Neural progenitor cell (in vitro differentiated cells): ENCODE results near the gene RRP7A. TPM values are rescaled to one million over a fixed set of nuclear protein-coding genes. Genes with fewer than 3 reads are reported as not detected.
"Not testable (repeated sequence)": the region's sequence is repeated elsewhere in the genome, so short reads cannot be mapped to it uniquely, and the experiment has no call there.

Experiments
- DNase-seq: peaks from one replicate; pipeline ENCODE4 v3.0.0-alpha.2; 2016; ENCODE audit warnings: low spot score
- H2AFZ ChIP-seq: fragments of 200-600 bp; sonication (generic); replicated peaks from 2 replicates; pipeline ENCODE4 v1.6.1; 2016; ENCODE audit warnings: antibody characterized with exemption
- H3F3A ChIP-seq: fragments of 200-600 bp; sonication (generic); 2 replicates; pipeline ENCODE4 v1.6.1; 2016; ENCODE audit warnings: antibody characterized with exemption, low read depth
- H3K27ac ChIP-seq: fragments of 200-600 bp; sonication (generic); 2 replicates; pipeline ENCODE4 v1.5.1; 2016; ENCODE audit warnings: mild to moderate bottlenecking
- H3K27me3 ChIP-seq: fragments of 200-600 bp; sonication (generic); 2 replicates; pipeline ENCODE4 v1.6.1; 2016; ENCODE audit warnings: mild to moderate bottlenecking, moderate library complexity
- H3K36me3 ChIP-seq: fragments of 200-600 bp; sonication (generic); 2 replicates; pipeline ENCODE4 v1.5.1; 2016
- H3K4me1 ChIP-seq: fragments of 200-600 bp; sonication (generic); 2 replicates; pipeline ENCODE4 v1.6.1; 2016; ENCODE audit warnings: mixed run types
- H3K4me2 ChIP-seq: fragments of 200-600 bp; sonication (generic); 2 replicates; pipeline ENCODE4 v1.6.1; 2016
- H3K4me3 ChIP-seq: fragments of 200-600 bp; sonication (generic); 2 replicates; pipeline ENCODE4 v1.5.1; 2016
- H3K79me2 ChIP-seq: fragments of 200-600 bp; sonication (generic); 2 replicates; pipeline ENCODE4 v1.6.1; 2016; ENCODE audit warnings: low read depth
- H3K9ac ChIP-seq: fragments of 200-600 bp; sonication (generic); 2 replicates; pipeline ENCODE4 v1.6.1; 2016
- H3K9me3 ChIP-seq: fragments of 200-600 bp; sonication (generic); 2 replicates; pipeline ENCODE4 v1.5.1; 2016; ENCODE audit warnings: low read depth
- H4K20me1 ChIP-seq: fragments of 200-600 bp; sonication (generic); 2 replicates; pipeline ENCODE4 v1.6.1; 2016; ENCODE audit warnings: low read depth
- H3K27ac Mint-ChIP-seq: 3 replicates; pipeline ENCODE4 v1.8.0; 2021; ENCODE audit warnings: mixed read lengths
- H3K27me3 Mint-ChIP-seq: 2 replicates; pipeline ENCODE4 v1.8.0; 2022; ENCODE audit warnings: low read depth, mild to moderate bottlenecking, inconsistent platforms, moderate library complexity, mixed read lengths; ENCODE audit not compliant: insufficient read depth
- H3K36me3 Mint-ChIP-seq: 3 replicates; pipeline ENCODE4 v1.8.0; 2021; ENCODE audit warnings: mixed read lengths
- H3K4me1 Mint-ChIP-seq: 3 replicates; pipeline ENCODE4 v1.8.0; 2021; ENCODE audit warnings: mixed read lengths
- H3K4me3 Mint-ChIP-seq: 3 replicates; pipeline ENCODE4 v1.8.0; 2021; ENCODE audit warnings: mild to moderate bottlenecking, moderate library complexity, mixed read lengths
- H3K9me3 Mint-ChIP-seq: 3 replicates; pipeline ENCODE4 v1.8.0; 2020; ENCODE audit warnings: mixed read lengths
- CTCF ChIP-seq: fragments of 200-600 bp; sonication (generic); IDR thresholded peaks from 2 replicates; pipeline ENCODE4 v1.5.1; 2017; ENCODE audit warnings: antibody characterized with exemption, mild to moderate bottlenecking
- EZH2 ChIP-seq: fragments of 200-600 bp; sonication (generic); IDR thresholded peaks from 2 replicates; pipeline ENCODE4 v1.6.1; 2017; ENCODE audit warnings: antibody characterized with exemption, mild to moderate bottlenecking, moderate library complexity
- EZH2phosphoT487 ChIP-seq: fragments of 200-600 bp; sonication (generic); IDR thresholded peaks from 2 replicates; pipeline ENCODE4 v1.6.1; 2017; ENCODE audit warnings: antibody characterized with exemption
- total RNA-seq: library from RNA; depleted of rRNA; stranded (reverse); fragments of >200 nt; gene quantifications from 2 replicates; pipeline ENCODE4 v1.2.3, GENCODE V29; 2015; ENCODE audit warnings: low replicate concordance

The RRP7A gene
- total RNA-seq, 1 donor from 2014 or later: 15.2 TPM

GRCh38 chr22:42544686-42545085 lies 25.1 kb upstream of the RRP7A start:
- peaks cover 2% of the 10 kb centered on the region for H3K9me3 Mint-ChIP-seq
- Histone ChIP-seq H3K4me3 (no peak overlapping the region), H3K27ac (no peak overlapping the region), H3K4me2 (no peak overlapping the region), H3K9ac (no peak overlapping the region), H3K79me2 (no peaks in the 10 kb centered on the region), H3F3A (no peaks in the 10 kb centered on the region), H3K4me1 (no peaks in the 10 kb centered on the region), H2AFZ (no peak overlapping the region), H3K9me3 (no peaks in the 10 kb centered on the region), H4K20me1 (no peaks in the 10 kb centered on the region), H3K36me3 (no peaks in the 10 kb centered on the region), H3K27me3 (peaks cover 6% of the 10 kb centered on the region)
- H3K27ac Mint-ChIP-seq: no peak overlapping the region
- DNase-seq: no peak
- peaks cover 5% of the 10 kb centered on the region for H3K4me1 Mint-ChIP-seq
- TF ChIP-seq EZH2phosphoT487: no peak
- no peak for TF ChIP-seq CTCF
- TF ChIP-seq EZH2: no peak
- peaks cover 11% of the 10 kb centered on the region for H3K27me3 Mint-ChIP-seq
- H3K4me3 Mint-ChIP-seq: no peak overlapping the region
- no peaks in the 10 kb centered on the region for H3K36me3 Mint-ChIP-seq

DNA sequence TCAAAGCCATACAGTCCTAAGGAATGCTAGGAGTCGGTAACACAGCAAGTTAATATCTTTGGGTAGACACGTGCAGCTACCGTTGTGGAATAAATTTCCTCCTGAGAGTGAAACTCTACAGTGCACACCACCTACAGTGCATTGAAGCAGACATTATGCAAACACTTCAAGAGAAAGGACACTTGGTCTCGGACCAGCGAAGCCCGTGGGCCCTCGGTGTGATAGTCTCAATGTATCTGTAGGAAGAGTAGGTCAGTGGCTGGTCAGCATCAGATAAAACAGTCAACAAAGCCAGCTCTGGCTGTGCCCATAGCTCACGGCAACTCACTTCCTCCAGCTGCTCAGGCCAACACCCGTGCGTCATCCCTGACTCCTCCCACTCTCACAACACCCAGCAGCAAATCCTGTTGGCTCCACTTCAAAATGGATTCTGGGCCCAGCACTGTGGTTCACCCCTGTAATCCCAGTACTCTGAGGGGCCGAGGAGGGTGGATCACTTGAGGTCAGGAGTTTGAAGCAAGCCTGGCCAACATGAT lies 19.7 kb upstream of the RRP7A start:
- not testable (repeated sequence) for H3K4me2 ChIP-seq, H3K4me3 Mint-ChIP-seq, H3K9me3 Mint-ChIP-seq, H3K9me3 ChIP-seq, H3K27me3 Mint-ChIP-seq, H3F3A ChIP-seq, DNase-seq, H2AFZ ChIP-seq, H3K27me3 ChIP-seq, H3K79me2 ChIP-seq, H3K4me3 ChIP-seq, H3K4me1 ChIP-seq, H3K36me3 Mint-ChIP-seq, H3K27ac Mint-ChIP-seq, H3K36me3 ChIP-seq, H3K9ac ChIP-seq, H4K20me1 ChIP-seq, H3K27ac ChIP-seq
- peaks cover 18% of the 10 kb centered on the region for H3K4me1 Mint-ChIP-seq

DNA sequence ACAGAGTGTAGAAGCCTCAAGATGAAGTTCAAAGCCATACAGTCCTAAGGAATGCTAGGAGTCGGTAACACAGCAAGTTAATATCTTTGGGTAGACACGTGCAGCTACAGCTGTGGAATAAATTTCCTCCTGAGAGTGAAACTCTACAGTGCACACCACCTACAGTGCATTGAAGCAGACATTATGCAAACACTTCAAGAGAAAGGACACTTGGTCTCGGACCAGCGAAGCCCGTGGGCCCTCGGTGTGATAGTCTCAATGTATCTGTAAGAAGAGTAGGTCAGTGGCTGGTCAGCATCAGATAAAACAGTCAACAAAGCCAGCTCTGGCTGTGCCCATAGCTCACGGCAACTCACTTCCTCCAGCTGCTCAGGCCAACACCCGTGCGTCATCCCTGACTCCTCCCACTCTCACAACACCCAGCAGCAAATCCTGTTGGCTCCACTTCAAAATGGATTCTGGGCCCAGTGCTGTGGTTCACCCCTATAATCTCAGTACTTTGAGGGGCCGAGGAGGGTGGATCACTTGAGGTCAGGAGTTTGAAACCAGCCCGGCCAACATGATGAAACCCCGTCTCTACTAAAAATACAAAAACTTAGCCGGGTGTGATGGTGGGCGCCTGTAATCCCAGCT lies 17.7 kb upstream of the RRP7A start:
- peaks cover 11% of the 10 kb centered on the region for H3K27me3 ChIP-seq
- not testable (repeated sequence) for H3K4me3 Mint-ChIP-seq, H3K27me3 Mint-ChIP-seq, H3K27ac Mint-ChIP-seq, H3K27ac ChIP-seq, H3K4me2 ChIP-seq, H3K36me3 Mint-ChIP-seq, H3F3A ChIP-seq, H3K79me2 ChIP-seq, H3K9ac ChIP-seq, DNase-seq, H3K36me3 ChIP-seq, H3K9me3 ChIP-seq, H3K9me3 Mint-ChIP-seq, H3K4me1 ChIP-seq, H3K4me3 ChIP-seq, H4K20me1 ChIP-seq, H2AFZ ChIP-seq
- peaks cover 29% of the 10 kb centered on the region for H3K4me1 Mint-ChIP-seq

- not testable (repeated sequence) for H3K36me3 Mint-ChIP-seq, H3K9me3 ChIP-seq, H3K36me3 ChIP-seq, H3K27ac ChIP-seq, H3K4me2 ChIP-seq, H3K27ac Mint-ChIP-seq, H3F3A ChIP-seq, H3K79me2 ChIP-seq, H3K4me1 ChIP-seq, H3K9ac ChIP-seq, H4K20me1 ChIP-seq, DNase-seq, H3K9me3 Mint-ChIP-seq, H3K4me3 ChIP-seq, H3K4me3 Mint-ChIP-seq, H2AFZ ChIP-seq
- peaks cover 16% of the 10 kb centered on the region for H3K27me3 ChIP-seq
- peaks cover 10% of the 10 kb centered on the region for H3K27me3 Mint-ChIP-seq
- H3K4me1 Mint-ChIP-seq: peaks cover 30% of the 10 kb centered on the region
Observed at GRCh38 chr22:42536634-42537033, 17.0 kb upstream of the RRP7A start.

DNA sequence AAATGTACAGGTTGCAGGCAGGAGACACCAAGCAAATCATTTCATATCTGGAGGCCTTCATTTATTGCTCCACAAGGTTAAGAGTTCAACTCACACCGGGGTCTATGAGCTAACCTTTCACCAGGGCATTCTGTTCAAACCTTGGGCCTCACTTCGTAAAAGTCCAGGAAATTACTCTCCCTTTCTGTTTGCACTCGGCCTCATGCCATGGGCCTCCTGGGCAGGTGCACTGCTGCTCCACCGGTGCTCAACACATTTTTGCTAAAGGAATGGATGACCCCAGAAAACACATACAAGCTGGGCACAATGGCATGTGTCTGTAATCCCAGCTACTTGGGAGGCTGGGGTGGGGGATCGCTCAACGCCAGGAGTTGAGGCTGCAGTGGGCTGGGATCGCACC lies 16.6 kb upstream of the RRP7A start:
- Histone ChIP-seq H3K4me1 (no peaks in the 10 kb centered on the region), H3K4me2 (no peak overlapping the region), H3K4me3 (no peak overlapping the region), H3K9ac (no peak overlapping the region), H2AFZ (no peak overlapping the region), H3K27me3 (peaks cover 21% of the 10 kb centered on the region), H3K27ac (no peak overlapping the region), H4K20me1 (no peaks in the 10 kb centered on the region), H3K9me3 (no peaks in the 10 kb centered on the region), H3K79me2 (no peaks in the 10 kb centered on the region), H3F3A (no peaks in the 10 kb centered on the region), H3K36me3 (no peaks in the 10 kb centered on the region)
- Mint-ChIP-seq H3K4me1 (peaks cover 30% of the 10 kb centered on the region), H3K27ac (no peak overlapping the region), H3K9me3 (no peaks in the 10 kb centered on the region), H3K4me3 (no peak overlapping the region), H3K27me3 (peaks cover 10% of the 10 kb centered on the region), H3K36me3 (no peaks in the 10 kb centered on the region)
- DNase-seq: no peak
- TF ChIP-seq EZH2 (no peak), EZH2phosphoT487 (no peak), CTCF (no peak)

DNA sequence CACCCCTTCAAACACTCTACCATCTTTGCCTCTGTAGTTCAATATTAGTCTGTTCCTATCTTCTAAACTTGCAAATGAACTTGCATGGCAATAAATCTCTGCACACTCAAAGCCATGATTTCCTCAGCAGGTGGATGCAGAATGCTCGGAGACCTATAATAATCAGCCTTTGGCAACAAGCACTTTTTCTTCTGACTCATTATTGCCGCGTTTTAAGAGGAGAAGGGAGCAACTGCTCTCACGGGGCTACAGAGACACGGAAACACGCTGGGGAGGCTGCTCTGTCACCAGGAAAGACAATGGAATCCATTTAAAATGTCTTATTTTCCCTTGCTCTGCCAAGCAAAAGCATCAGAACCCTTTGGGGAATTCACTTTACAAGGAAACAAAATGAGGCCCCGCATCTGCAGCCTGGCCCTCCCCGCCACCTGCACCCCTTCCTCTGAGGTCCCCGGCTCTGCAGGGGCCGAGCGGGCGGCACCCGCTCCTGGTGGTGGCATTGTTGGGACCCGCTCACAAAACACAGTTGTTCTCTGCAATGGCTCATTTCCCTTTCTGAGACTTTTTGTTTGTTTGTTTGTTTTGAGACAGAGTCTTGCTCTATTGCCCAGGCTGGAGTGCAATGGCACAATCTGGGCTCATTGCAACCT lies 15.6 kb upstream of the RRP7A start:
- not testable (repeated sequence) for H3K9ac ChIP-seq, H3K9me3 ChIP-seq, H3K27ac ChIP-seq, H3K4me3 Mint-ChIP-seq, H3K4me3 ChIP-seq, H3K36me3 ChIP-seq, H3K9me3 Mint-ChIP-seq, H3K36me3 Mint-ChIP-seq, H3K4me2 ChIP-seq, H3K27ac Mint-ChIP-seq, H3F3A ChIP-seq, H2AFZ ChIP-seq, H4K20me1 ChIP-seq, H3K4me1 ChIP-seq, DNase-seq, H3K79me2 ChIP-seq
- peaks cover 10% of the 10 kb centered on the region for H3K27me3 Mint-ChIP-seq
- H3K4me1 Mint-ChIP-seq: peaks cover 30% of the 10 kb centered on the region
- H3K27me3 ChIP-seq: peaks cover 28% of the 10 kb centered on the region
